Omental fat pad (tissue), 4 donors: Measurements from ENCODE around the gene ADTRP. TPM values are rescaled to one million over a fixed set of nuclear protein-coding genes. Genes with fewer than 3 reads are reported as not detected.

Experiments
- ATAC-seq: fragments of 150-250 bp; one replicate; pipeline ENCODE4 v1.9.1; 2016; ENCODE audit warnings: mild to moderate bottlenecking, moderate library complexity; ENCODE audit not compliant: low FRiP score
- DNase-seq: peaks from one replicate; pipeline ENCODE4 v3.0.0-alpha.2; 2019; ENCODE audit warnings: low spot score
- CTCF ChIP-seq, 3 donors: fragments of 450-650 bp; IDR thresholded peaks; one replicate each; pipeline ENCODE4 v1.5.1; 2016 to 2017; ENCODE audit warnings: antibody characterized with exemption in 3 of 3, mild to moderate bottlenecking in 3 of 3, moderate library complexity in 2 of 3
- total RNA-seq, 4 donors: library from RNA; depleted of rRNA; stranded (reverse); fragments of >200 nt; gene quantifications; one replicate each; pipeline ENCODE4 v1.1.0, GENCODE V29; 2016

ADTRP gene
- total RNA-seq, 4 donors from 2014 or later, result 0.31 to 2.4 (median 0.37) TPM; not detected in 1

DNA sequence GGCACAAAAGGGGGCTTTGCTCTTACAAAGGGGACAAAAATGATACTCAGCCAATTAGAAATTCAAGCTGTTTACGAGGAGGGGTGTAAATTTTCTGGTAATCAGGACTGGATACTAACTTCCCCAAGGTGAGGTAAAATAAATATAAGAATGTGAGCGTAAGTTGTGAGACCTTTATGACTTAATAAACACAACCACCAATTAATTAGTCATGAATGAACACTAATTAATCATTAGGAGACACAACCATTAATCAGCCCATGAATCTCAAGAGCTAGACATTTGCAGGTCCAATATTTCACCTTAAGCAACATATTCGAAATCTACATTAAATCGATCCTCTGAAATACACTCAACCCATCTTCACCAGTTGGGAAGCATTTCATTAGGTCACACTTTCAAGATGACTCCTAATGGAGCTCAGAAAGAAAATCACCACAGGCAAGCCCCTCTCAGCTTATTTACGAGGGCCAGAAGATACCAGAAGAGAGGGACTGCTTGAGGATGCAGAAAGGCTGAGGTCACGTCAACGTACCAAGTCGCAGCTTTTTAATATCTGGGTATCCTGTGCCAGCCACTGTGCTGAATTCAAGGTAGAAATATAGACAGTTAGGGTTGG is 2.7 kb downstream of the ADTRP start:
- TF ChIP-seq CTCF (IDR thresholded peaks at IDR 0.05), result no peak
- DNase-seq, result no peak
- no peak for ATAC-seq

GRCh38 chr6:11774426-11774825 is 4.2 kb downstream of the ADTRP start:
- TF ChIP-seq CTCF (IDR thresholded peaks at IDR 0.05), result no peak

GRCh38 chr6:11773581-11773980 is 5.0 kb downstream of the ADTRP start:
- ATAC-seq (no peak), DNase-seq (no peak)
- TF ChIP-seq CTCF (IDR thresholded peaks at IDR 0.05), result no peak

More at GRCh38 chr6:11774426-11774825, 4.2 kb downstream of the ADTRP start:
- ATAC-seq (no peak), DNase-seq (no peak)

GRCh38 chr6:11773013-11773412 is 5.6 kb downstream of the ADTRP start:
- TF ChIP-seq CTCF (IDR thresholded peaks at IDR 0.05), result no peak
- DNase-seq, result no peak

DNA sequence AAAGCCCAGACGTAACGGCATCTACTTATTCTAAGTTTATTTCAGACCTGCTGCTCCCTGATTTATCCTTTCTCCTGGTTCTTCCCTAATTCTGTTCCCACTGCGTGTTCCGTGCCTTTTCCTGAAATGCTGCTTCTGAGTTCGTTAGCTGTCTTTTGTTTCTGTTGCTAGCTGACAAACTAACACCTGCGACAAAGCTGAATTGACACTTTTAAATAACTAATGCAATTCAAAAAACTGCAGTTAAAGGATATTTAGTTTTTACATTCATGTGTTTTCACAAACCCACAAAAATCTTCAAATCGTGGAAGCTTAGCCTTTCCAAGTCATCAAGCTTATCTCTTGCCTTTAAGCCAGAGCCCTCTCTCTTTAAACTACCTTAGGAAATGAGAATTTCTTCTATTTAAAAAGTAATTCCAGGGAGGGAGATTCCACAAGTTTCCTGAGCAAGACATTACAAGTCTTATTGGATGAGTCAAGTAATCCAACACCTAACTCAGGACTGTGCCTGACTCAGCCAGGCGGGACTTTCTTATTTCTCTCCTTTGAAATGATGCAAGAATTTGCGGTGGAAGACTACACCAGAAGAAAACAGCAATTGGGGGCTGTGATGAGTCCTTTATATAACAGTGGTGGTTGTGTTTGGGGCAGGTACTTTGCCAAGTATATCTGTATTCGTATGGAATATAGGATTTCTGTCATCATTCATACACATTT is 6.3 kb downstream of the ADTRP start:
- peak; percentile 52 for ATAC-seq
- TF ChIP-seq CTCF (IDR thresholded peaks at IDR 0.05), result no peak
- DNase-seq, result no peak

More at GRCh38 chr6:11773013-11773412, 5.6 kb downstream of the ADTRP start:
- no peak for ATAC-seq

- no peak for DNase-seq
- TF ChIP-seq CTCF (IDR thresholded peaks at IDR 0.05), result no peak
- peak; percentile 43 for ATAC-seq
These were observed 7.0 kb downstream of the ADTRP start for GRCh38 chr6:11771473-11772048.
